ENCODE measurements around the gene ARSG.
"Not testable (repeated sequence)": the region's sequence is repeated elsewhere in the genome, so short reads cannot be mapped to it uniquely, and the experiment has no call there.

The ARSG gene

DNA sequence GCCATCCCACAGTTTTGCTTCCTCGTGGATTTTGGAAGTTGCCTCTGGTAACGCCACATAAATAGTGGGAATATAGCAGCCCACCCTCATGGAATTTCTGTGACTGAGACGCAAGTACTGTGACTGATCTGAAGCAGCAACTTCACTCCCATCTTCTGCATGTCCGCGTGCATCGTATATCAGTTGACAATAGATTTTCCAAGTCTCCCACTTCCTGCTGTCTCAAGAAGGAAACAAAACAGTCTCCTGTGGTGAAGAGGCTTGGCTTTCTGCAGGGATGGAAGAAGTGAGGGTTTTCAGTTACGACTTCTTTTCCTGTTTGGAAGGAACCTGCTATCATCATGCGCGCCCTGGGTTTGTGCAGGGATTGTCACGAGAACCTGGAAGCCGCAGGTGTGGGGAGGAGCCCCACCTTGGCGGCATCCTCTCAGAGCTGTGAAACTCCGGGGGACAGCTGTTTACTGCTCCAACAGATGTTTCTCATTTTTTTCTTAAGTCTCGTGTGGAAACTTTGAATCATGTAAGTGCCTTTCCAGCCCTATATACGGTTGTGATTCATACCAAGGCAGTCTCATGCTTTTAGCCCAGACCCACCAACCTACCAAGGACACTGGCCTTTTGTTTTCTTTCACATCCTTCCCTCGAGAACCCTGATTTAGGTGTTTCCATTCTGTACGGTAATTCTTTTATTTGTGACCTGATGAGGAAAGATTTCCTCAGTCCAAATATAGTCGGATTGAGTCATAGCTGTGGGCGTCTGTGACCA, 108.5 kb downstream of the ARSG start:
- no peak for DNase-seq

DNA sequence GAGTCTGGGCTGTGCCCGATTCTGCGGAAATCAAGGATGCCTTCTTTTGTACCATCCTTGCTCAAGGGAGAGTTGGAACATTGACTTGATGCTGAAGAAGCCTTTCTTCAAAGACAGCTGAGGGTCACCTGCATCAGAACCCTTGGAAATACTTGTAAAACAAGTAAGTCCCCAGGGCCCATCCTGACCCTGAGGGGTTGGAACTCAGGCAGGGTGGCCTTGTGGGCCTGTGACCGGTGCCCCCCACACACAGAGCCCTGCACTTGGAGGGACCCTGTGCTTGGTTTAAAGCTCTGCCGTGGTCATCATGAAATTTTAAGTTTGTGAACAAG, 109.1 kb downstream of the ARSG start:
- DNase-seq, result no peak

- no peak for DNase-seq
Observed at GRCh38 chr17:68401288-68401687, 110.0 kb downstream of the ARSG start.

DNA sequence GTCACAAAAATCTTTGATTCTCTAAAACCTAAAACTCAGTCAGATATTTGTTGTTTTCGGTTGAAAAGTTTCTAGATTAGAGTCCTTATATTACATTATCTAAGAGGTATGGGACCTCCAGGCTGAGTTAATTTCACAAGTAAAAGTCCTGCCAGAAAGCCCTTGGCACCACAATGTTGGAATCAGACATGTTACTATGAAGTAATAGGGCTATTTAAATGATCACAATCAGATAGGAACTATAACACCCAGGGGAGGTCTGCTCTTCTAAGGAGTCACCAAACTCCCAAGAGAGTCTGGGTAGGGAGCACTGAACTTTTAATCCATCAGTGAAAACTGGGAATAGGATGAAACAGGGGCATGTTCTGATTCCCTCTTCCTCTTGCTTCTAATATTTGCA, 111.8 kb downstream of the ARSG start:
- no peak for DNase-seq

GRCh38 chr17:68403837-68404236, 112.5 kb downstream of the ARSG start:
- DNase-seq, result not testable (repeated sequence)

DNA sequence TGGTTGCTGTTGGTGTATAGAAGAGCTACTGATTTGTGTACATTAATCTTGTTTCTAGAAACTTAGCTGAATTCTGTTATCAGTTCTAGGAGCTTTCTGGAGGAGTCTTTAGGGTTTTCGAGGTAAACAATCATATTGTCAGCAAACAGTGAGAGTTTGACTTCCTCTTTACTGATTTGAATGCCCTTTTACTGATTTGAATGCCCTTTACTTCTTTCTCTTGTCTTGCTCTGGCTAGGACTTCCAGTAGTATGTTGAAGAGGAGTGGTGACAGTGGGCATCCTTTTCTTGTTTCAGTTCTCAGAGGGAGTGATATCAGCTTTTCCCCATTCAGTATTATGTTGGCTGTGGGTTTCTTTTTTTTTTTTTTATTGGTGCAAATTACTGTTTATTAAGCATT, 116.4 kb downstream of the ARSG start:
- DNase-seq, result not testable (repeated sequence)

DNA sequence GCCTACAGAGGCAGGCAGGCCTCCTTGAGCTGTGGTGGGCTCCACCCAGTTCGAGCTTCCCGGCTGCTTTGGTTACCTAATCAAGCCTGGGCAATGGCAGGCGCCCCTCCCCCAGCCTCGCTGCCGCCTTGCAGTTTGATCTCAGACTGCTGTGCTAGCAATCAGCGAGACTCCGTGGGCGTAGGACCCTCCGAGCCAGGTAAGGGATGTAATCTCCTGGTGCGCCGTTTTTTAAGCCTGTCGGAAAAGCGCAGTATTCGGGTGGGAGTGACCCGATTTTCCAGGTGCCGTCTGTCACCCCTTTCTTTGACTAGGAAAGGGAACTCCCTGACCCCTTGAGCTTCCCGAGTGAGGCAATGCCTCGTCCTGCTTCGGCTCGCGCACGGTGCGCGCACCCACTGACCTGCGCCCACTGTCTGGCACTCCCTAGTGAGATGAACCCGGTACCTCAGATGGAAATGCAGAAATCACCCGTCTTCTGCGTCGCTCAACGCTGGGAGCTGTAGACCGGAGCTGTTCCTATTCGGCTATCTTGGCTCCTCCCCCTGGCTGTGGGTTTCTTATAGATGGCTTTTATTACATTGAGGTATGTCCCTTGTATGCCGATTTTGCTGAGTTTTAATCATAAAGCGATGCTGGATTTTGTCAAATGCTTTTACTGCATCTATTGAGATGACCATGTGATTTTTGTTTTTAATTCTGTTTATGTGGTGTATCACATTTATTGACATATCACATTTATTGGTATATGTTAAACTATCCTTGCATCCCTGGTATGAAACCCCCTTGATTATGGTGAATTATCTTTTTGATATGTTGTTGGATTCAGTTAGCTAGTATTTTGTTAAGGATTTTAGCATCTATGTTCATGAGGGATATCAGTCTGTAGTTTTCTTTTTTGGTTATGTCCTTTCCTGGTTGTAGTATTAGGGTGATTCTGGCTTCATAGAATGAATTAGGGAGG, 122.6 kb downstream of the ARSG start:
- DNase-seq, result peak; percentile 72

DNA sequence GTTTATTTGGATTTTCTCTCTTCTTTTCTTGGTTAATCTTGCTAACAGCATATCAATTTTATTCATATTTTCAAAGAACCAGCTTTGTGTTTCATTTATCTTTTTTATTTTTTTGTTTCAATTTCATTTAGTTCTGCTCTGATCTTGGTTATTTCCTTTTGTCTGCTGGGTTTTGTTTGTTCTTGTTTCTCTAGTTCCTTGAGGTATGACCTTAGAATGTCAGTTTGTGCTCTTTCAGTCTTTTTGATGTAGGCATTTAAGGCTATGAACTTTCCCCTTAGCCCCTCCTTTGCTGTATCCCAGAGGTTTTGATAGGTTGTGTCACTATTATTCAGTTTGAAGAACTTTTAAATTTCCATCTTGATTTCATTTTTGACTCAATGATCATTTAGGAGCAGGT, 123.6 kb downstream of the ARSG start:
- peak; percentile 30 for DNase-seq

- no peak for DNase-seq
Observed at GRCh38 chr17:68417317-68417716, 126.0 kb downstream of the ARSG start.

DNA sequence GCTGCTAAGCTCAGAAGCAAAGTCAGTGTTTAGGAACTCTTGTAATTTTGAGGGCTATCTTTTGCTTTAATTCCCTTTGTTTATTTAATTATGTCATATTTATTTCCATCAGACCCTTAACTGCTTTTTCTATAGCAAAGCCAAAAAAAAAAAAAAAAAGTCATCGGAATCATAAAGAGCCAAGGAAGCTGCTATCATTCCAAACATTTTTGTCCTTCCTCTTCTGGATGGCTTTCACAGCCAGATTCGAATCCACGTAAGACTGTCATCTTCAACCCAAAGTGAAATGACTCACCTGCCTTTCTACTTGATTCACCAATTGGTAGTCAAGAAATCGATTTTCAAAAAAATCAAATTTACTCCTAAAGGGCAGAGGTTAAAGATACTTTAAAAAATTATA, 127.6 kb downstream of the ARSG start:
- DNase-seq, result no peak

DNA sequence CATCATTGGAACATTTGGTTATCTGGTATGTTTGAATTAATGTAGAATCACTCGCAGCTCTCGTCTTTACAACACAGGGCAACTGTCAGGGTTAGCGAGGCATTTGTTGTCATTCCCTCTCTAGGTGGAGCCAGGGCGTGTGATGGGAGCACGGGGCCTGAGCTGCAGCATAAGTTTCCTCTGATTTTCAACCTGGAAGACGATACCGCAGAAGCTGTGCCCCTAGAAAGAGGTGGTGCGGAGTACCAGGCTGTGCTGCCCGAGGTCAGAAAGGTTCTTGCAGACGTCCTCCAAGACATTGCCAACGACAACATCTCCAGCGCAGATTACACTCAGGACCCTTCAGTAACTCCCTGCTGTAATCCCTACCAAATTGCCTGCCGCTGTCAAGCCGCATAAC, 128.8 kb downstream of the ARSG start:
- DNase-seq, result no peak

- no peak for DNase-seq
Observed at GRCh38 chr17:68421486-68421885, 130.2 kb downstream of the ARSG start.

- no peak for DNase-seq
Observed at GRCh38 chr17:68422821-68423220, 131.5 kb downstream of the ARSG start.

GRCh38 chr17:68423251-68423650, 132.0 kb downstream of the ARSG start:
- DNase-seq, result no peak

DNA sequence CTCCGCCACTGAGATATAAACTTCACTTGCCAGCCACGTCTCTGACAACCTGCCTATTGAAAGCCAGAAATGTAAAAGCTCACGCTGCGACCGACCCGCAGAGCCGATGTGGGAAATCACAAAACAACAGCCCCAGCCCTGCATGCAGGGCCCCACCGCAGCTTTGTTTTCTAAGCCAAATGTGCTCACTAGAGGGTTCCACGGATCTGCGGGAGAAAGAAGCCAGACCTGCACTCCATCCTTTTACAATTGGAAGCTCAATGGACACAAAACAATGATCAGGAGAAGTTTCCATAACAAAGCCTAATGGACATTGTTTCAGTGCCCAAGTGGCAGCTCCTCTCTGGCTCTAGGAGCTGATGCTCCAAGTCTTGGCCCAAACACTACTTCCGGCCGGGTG, 132.9 kb downstream of the ARSG start:
- DNase-seq, result no peak

- no peak for DNase-seq
Observed at GRCh38 chr17:68424861-68425260, 133.6 kb downstream of the ARSG start.

DNA sequence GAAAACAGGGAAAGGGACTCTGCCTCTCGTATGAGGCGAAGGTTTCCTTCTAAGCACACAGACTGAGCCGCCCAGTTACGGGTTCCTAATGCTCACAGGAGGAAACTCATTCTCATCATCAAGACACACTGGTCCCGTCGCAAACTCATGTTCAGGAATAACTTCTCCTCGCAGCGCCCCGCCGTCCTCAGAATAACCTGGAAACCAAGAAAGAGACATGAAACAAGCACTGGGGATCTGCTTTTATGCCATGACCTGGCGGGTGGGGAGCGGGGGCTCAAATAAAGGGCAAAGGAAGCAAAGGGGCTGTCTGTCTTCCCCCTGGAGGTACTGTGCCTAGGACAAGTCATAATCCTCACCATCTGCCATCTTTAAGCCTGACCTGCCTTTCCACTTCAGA, 134.7 kb downstream of the ARSG start:
- DNase-seq, result no peak

DNA sequence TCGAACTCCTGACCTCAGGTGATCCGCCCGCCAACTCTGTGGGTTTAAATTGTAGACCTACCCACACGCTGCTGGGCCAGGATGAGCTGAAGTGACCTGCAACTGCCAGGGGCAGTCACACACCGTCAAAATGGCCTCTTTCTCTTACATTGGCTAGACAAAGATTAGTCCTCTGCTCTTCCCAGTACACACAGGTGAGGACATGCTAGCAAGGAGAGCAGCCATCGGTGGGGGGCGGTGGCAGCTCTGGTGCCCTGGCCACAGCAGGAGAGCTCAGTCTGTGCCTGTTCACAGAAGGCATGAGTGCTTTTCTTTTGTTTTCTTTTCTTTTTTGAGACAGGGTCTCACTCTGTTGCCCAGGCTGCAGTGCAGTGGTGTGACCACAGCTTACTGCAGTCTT, 136.3 kb downstream of the ARSG start:
- no peak for DNase-seq

DNA sequence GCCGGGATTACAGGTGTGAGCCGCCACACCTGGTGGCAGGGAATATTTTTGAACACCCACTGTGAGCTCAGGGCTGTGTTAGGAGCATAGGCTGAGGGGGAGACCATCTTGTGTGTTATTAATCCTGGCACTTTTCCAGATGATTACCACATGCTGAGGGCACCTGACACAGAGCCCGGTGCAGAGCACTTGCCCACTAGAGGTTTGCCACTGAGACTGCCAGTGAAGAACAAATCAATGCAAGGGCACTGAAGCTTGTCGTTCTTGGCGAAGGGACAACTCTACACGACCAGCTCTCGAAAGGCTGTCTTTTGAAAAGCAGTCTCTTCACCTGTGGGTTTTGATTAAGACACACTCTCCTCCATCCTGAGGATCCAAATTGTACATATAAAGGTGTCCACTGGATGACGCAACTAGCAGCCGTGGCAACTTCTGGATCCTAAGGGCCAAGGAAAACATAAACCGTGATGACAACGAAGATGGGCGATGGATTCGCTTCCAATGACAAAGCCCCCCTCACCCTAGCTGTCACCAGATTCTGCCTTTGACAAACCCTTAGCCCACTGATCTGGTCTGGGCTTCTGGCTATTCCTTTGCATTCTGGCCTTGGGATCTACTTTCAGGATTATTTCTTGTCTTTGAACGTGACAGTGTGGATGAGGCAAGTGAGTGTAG, 137.3 kb downstream of the ARSG start:
- DNase-seq, result no peak

DNA sequence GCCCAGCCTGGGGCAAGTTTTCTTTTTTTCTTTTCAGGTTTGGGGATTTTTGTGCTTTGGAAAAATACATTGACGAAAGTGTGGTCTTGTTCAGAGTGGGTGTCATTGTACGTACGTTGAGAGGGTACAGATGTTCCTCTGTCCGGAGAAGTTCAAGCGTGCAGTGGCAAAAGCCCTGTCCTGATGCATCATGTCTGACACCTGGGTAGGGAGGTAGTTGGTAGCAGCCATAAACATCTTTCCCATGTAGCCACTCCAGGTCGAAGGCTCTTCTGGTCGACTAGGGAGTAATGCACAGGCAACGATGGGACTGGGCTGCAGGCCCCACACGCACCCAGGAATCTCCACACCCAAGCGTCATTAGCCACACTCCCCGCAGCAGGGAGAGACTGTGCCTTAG, 138.6 kb downstream of the ARSG start:
- no peak for DNase-seq

DNA sequence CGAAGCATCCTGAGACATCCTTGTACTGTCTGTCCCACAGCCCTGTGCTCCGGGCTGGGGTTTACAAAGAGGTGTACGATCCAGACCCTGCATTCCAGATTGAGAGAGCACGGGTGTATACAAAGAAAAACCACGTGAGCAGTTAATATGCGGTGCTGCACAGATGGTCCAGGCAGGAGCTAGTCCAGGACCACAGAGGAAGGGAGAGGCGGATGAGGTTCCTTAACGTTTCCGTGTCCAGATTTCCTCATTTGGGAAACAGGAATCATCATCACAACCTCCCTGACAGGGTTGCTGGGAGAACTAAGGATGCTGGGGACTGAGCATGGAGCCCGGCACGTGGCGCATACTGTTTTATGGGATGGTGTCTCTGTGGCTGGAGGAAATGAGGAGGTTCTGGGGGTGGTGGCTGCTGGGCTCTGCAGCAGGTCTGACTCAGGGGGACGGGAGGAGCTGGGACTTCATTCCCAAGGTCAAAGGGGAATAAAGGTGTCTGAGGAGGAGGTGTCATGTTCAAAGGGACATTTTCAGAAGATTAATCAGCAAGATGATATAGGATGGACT, 139.8 kb downstream of the ARSG start:
- DNase-seq, result no peak

DNA sequence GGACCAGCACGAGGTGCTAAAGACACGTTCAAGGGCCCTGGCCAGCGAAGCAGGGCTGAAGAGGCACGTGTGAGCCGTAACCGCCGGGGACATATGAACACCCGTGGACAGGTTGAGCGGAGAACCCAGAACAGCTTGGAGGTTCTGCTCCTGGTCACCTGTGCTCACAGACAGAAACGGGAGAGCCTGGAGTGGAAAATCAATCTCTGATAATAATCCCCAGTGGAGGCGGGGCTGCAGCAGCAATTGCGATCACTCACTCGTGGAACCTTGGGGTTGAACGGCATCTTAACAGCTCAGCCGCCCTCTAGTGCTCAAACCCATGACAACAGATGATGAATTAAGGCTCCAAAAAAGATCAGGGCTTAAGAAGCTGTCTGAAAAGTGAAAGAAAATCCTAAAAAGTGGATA, 140.4 kb downstream of the ARSG start:
- DNase-seq, result peak; percentile 64

All from CD4-positive, alpha-beta T cell treated with Interleukin-12 subunit alpha and Interleukin-12 subunit beta, for 1 hour (primary cell).